ENCODE measurements around the gene SCNN1A.

GRCh38 chr12:6322352-6322751, 53.0 kb downstream of the SCNN1A start:
- TF ChIP-seq, protein P1, sequence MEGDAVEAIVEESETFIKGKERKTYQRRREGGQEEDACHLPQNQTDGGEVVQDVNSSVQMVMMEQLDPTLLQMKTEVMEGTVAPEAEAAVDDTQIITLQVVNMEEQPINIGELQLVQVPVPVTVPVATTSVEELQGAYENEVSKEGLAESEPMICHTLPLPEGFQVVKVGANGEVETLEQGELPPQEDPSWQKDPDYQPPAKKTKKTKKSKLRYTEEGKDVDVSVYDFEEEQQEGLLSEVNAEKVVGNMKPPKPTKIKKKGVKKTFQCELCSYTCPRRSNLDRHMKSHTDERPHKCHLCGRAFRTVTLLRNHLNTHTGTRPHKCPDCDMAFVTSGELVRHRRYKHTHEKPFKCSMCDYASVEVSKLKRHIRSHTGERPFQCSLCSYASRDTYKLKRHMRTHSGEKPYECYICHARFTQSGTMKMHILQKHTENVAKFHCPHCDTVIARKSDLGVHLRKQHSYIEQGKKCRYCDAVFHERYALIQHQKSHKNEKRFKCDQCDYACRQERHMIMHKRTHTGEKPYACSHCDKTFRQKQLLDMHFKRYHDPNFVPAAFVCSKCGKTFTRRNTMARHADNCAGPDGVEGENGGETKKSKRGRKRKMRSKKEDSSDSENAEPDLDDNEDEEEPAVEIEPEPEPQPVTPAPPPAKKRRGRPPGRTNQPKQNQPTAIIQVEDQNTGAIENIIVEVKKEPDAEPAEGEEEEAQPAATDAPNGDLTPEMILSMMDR (IDR thresholded peaks at IDR 0.05) = no peak
- TF ChIP-seq POLR2A (IDR thresholded peaks at IDR 0.05) = no peak
